Liver (tissue), 9 donors: ENCODE results near the gene TTBK1. TPM values are rescaled to one million over a fixed set of nuclear protein-coding genes. Genes with fewer than 3 reads are reported as not detected.

ENCODE experiments used
- DNase-seq: peaks from one replicate; pipeline ENCODE4 v3.0.0-alpha.2; 2017; ENCODE audit warnings: low spot score
- H3K27ac ChIP-seq, 2 donors: one replicate each; pipeline ENCODE4 v1.7.0; 2013; ENCODE audit warnings: inconsistent platforms in 2 of 2, low read length in 2 of 2, control low read depth in 1 of 2, low read depth in 1 of 2, mild to moderate bottlenecking in 1 of 2
- H3K27me3 ChIP-seq, 4 donors: one replicate each; pipeline versions ENCODE4 v1.6.1 to v1.7.0; 2013; ENCODE audit warnings: low read length in 3 of 4, inconsistent platforms in 1 of 4, mild to moderate bottlenecking in 1 of 4, moderate library complexity in 1 of 4; ENCODE audit not compliant: control insufficient read depth in 4 of 4, insufficient read depth in 4 of 4
- H3K36me3 ChIP-seq, 4 donors: one replicate each; pipeline versions ENCODE4 v1.6.1 to v1.7.0; 2013; ENCODE audit warnings: low read length in 3 of 4, mild to moderate bottlenecking in 3 of 4, low read depth in 1 of 4, moderate library complexity in 1 of 4; ENCODE audit not compliant: control insufficient read depth in 4 of 4, insufficient read depth in 3 of 4
- H3K4me1 ChIP-seq, 4 donors: one replicate each; pipeline versions ENCODE4 v1.6.1 to v1.7.0; 2013; ENCODE audit warnings: low read length in 3 of 4, mild to moderate bottlenecking in 3 of 4, moderate library complexity in 1 of 4; ENCODE audit not compliant: control insufficient read depth in 4 of 4, insufficient read depth in 4 of 4
- H3K4me3 ChIP-seq, 3 donors: one replicate each; pipeline versions ENCODE4 v1.6.1 to v1.7.0; 2013; ENCODE audit warnings: low read length in 3 of 3, control low read depth in 1 of 3, low read depth in 1 of 3, mild to moderate bottlenecking in 1 of 3
- H3K9ac ChIP-seq, 2 donors: one replicate each; pipeline ENCODE4 v1.7.0; 2013; ENCODE audit warnings: low read length in 2 of 2, mild to moderate bottlenecking in 2 of 2, moderate library complexity in 2 of 2, control low read depth in 1 of 2, low read depth in 1 of 2
- H3K9me3 ChIP-seq, 4 donors: one replicate each; pipeline versions ENCODE4 v1.6.1 to v1.7.0; 2013; ENCODE audit warnings: low read length in 3 of 4; ENCODE audit not compliant: control insufficient read depth in 4 of 4
- EGR1 ChIP-seq, 2 donors: IDR thresholded peaks; 2 replicates each; pipeline ENCODE4 v1.6.1; 2016 to 2018; ENCODE audit warnings: antibody characterized with exemption in 2 of 2, low read depth in 2 of 2
- FOXA1 ChIP-seq: IDR thresholded peaks from 2 replicates; pipeline ENCODE4 v1.6.1; 2016; ENCODE audit warnings: antibody characterized with exemption
- FOXA2 ChIP-seq: IDR thresholded peaks from 2 replicates; pipeline ENCODE4 v1.6.1; 2016; ENCODE audit warnings: antibody characterized with exemption
- HNF4A ChIP-seq, 2 donors: conservative IDR thresholded peaks; 2 replicates each; pipeline ENCODE4 v1.6.1; 2016; ENCODE audit warnings: antibody characterized with exemption in 2 of 2, mild to moderate bottlenecking in 2 of 2
- JUND ChIP-seq, 2 donors: IDR thresholded peaks; 2 replicates each; pipeline ENCODE4 v1.6.1; 2016; ENCODE audit warnings: antibody characterized with exemption in 2 of 2
- NR2F2 ChIP-seq: IDR thresholded peaks from 2 replicates; pipeline ENCODE4 v1.6.1; 2016; ENCODE audit warnings: antibody characterized with exemption
- TAF1 ChIP-seq: conservative IDR thresholded peaks from 2 replicates; pipeline ENCODE4 v1.6.1; 2016; ENCODE audit warnings: antibody characterized with exemption, mild to moderate bottlenecking
- WGBS: extraction: QIAGEN DNeasy Blood & Tissue Kit; methylation state at CpG from one replicate; pipeline ENCODE4 v1.1.7; 2013; 5-methylcytosine and 5-hydroxymethylcytosine counted together
- polyA plus RNA-seq, 2 donors: library from polyadenylated mRNA; stranded (reverse) in 1 of 2; unstranded in 1 of 2; fragments of 200-250 nt in 1 of 2; fragments of >200 nt in 1 of 2; fragmentation: Nextera tagmentation in 1 of 2; extraction: Ambion mirVana in 1 of 2; gene quantifications; one replicate each; pipeline versions ENCODE4 v1.2.1 to v1.2.3, GENCODE V29; 2013 to 2015
- total RNA-seq, 2 donors: library from RNA; depleted of rRNA; stranded (reverse); fragments of >200 nt; gene quantifications; one replicate each; pipeline ENCODE4 v1.2.3, GENCODE V29; 2014
- TF ChIP-seq, protein P1 (sequence below): IDR thresholded peaks from 2 replicates; pipeline ENCODE4 v1.6.1; 2016; ENCODE audit warnings: antibody characterized with exemption, mild to moderate bottlenecking
- TF ChIP-seq, protein P2 (sequence below): IDR thresholded peaks from 2 replicates; pipeline ENCODE4 v1.6.1; 2016; ENCODE audit warnings: antibody characterized with exemption
- TF ChIP-seq, protein P3 (sequence below): fragments of 150-350 bp; IDR thresholded peaks from 2 replicates; pipeline ENCODE4 v1.5.1; 2017; ENCODE audit warnings: improper control_type of control experiment, low read depth, low read length; ENCODE audit not compliant: missing input control
- TF ChIP-seq, protein P4 (sequence below): IDR thresholded peaks from 2 replicates; pipeline ENCODE4 v1.6.1; 2016; ENCODE audit warnings: antibody characterized with exemption
- donor health status: healthy.
- donor health status: healthy.
- donor health status: healthy.
- donor health status: healthy.
- donor health status: healthy.

The TTBK1 gene
- total and polyA plus RNA-seq, 4 donors = 0.14 to 1.2 (median 0.44) TPM

DNA sequence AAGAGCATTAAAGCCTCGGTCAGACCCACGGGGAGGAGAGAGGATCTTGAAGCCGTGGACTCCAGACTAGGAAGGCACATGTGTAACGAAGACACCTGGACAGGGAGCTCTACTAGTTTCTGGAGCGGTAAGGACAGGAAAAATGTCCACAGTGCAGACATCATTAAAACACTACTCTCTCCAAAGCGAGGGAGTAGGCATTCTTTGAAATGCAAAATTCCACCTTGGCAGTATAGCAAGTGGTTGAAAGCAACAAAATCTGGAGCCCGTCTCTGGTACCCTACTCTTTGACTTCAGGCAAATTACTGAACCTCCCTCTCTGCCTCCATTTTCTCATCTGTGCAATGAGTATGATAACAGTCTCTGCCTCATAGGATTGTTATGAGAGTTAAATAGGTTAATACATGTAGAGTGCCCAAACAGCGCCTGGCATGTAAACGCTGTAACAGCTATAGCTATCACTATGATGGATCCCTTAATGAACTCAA is 65.8 kb downstream of the TTBK1 start:
- Histone ChIP-seq H3K27ac (peak overlapping the region in 1 of 2 donors; percentile 60), H3K36me3 (peaks cover 0 to 7% (median 2%) of the 10 kb centered on the region in 4 donors), H3K4me3 (peak overlapping the region in 2 of 3 donors; percentile 22 to 47), H3K9me3 (no peaks in the 10 kb centered on the region), H3K4me1 (peaks cover 4 to 24% (median 14%) of the 10 kb centered on the region in 4 donors), H3K9ac (no peak overlapping the region), H3K27me3 (no peaks in the 10 kb centered on the region)
- TF ChIP-seq, protein P1, sequence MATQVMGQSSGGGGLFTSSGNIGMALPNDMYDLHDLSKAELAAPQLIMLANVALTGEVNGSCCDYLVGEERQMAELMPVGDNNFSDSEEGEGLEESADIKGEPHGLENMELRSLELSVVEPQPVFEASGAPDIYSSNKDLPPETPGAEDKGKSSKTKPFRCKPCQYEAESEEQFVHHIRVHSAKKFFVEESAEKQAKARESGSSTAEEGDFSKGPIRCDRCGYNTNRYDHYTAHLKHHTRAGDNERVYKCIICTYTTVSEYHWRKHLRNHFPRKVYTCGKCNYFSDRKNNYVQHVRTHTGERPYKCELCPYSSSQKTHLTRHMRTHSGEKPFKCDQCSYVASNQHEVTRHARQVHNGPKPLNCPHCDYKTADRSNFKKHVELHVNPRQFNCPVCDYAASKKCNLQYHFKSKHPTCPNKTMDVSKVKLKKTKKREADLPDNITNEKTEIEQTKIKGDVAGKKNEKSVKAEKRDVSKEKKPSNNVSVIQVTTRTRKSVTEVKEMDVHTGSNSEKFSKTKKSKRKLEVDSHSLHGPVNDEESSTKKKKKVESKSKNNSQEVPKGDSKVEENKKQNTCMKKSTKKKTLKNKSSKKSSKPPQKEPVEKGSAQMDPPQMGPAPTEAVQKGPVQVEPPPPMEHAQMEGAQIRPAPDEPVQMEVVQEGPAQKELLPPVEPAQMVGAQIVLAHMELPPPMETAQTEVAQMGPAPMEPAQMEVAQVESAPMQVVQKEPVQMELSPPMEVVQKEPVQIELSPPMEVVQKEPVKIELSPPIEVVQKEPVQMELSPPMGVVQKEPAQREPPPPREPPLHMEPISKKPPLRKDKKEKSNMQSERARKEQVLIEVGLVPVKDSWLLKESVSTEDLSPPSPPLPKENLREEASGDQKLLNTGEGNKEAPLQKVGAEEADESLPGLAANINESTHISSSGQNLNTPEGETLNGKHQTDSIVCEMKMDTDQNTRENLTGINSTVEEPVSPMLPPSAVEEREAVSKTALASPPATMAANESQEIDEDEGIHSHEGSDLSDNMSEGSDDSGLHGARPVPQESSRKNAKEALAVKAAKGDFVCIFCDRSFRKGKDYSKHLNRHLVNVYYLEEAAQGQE = no peak
- DNase-seq = no peak
- WGBS = 33% methylated on average over 9 of the region's 9 CpGs

DNA sequence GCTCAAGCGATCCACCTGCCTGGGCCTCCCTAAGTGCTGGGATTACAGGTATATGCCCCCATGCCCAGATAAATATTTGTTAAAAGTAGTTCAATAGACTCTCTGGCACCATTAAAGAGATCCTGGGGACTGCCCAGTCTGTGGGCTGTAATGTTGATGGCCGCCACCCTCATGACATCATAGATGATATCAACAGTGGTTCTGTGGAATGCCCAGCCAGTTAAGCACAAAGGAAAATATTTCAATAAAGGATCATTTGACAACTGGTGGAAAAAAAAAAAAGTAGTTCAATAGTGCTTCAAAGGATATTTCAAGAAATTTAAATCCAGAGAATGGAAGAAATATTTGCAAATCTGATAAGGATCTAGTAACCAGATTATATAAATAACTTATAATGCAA is 66.9 kb downstream of the TTBK1 start:
- no peak overlapping the region for H3K4me3 ChIP-seq
- TF ChIP-seq HNF4A (conservative IDR thresholded peaks at IDR 0.05) (no peak), TAF1 (no peak), FOXA1 (no peak), NR2F2 (no peak), FOXA2 (no peak), JUND (IDR thresholded peaks at IDR 0.05) (no peak), EGR1 (IDR thresholded peaks at IDR 0.05; ENCODE audit: low read depth in 2 of 2) (no peak)
- TF ChIP-seq, protein P2, sequence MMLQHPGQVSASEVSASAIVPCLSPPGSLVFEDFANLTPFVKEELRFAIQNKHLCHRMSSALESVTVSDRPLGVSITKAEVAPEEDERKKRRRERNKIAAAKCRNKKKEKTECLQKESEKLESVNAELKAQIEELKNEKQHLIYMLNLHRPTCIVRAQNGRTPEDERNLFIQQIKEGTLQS = no peak
- TF ChIP-seq, protein P1 = no peak
- TF ChIP-seq, protein P3, sequence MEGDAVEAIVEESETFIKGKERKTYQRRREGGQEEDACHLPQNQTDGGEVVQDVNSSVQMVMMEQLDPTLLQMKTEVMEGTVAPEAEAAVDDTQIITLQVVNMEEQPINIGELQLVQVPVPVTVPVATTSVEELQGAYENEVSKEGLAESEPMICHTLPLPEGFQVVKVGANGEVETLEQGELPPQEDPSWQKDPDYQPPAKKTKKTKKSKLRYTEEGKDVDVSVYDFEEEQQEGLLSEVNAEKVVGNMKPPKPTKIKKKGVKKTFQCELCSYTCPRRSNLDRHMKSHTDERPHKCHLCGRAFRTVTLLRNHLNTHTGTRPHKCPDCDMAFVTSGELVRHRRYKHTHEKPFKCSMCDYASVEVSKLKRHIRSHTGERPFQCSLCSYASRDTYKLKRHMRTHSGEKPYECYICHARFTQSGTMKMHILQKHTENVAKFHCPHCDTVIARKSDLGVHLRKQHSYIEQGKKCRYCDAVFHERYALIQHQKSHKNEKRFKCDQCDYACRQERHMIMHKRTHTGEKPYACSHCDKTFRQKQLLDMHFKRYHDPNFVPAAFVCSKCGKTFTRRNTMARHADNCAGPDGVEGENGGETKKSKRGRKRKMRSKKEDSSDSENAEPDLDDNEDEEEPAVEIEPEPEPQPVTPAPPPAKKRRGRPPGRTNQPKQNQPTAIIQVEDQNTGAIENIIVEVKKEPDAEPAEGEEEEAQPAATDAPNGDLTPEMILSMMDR = no peak
- TF ChIP-seq, protein P4, sequence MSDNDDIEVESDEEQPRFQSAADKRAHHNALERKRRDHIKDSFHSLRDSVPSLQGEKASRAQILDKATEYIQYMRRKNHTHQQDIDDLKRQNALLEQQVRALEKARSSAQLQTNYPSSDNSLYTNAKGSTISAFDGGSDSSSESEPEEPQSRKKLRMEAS = no peak
- no peak overlapping the region for H3K9ac ChIP-seq
- WGBS = 42% methylated on average over 2 of the region's 2 CpGs
- no peaks in the 10 kb centered on the region for H3K36me3 ChIP-seq
- H3K4me1 ChIP-seq = peaks cover 4 to 20% (median 11%) of the 10 kb centered on the region in 4 donors
- no peaks in the 10 kb centered on the region for H3K27me3 ChIP-seq
- no peak overlapping the region for H3K27ac ChIP-seq
- H3K9me3 ChIP-seq = no peaks in the 10 kb centered on the region
- no peak for DNase-seq
